ENCODE measurements around the gene MAPKAPK3. TPM values are rescaled to one million over a fixed set of nuclear protein-coding genes. Genes with fewer than 3 reads are reported as not detected.

MAPKAPK3 gene
- total and polyA plus RNA-seq, 2 of the 8 experiments (the other 6 are each of a cell fraction or from before 2014, with no cell fraction given) = 65.4 to 99.8 TPM

GRCh38 chr3:50632450-50632849 lies 15.5 kb downstream of the MAPKAPK3 start:
- no peak overlapping the region for H2AFZ ChIP-seq (ENCODE audit: low read length)
- H3K56ac ChIP-seq (replicated peaks; ENCODE audit: insufficient read length, low read depth, low read length) = no peak overlapping the region
- H2BK12ac ChIP-seq (ENCODE audit: low read depth, low read length) = no peak overlapping the region
- peaks cover 6% of the 10 kb centered on the region; the same call in 1 of the 2 replicates for H3K79me1 ChIP-seq (ENCODE audit: low read depth, low read length)
- FAIRE-seq = no peak
- H3K36me3 ChIP-seq (ENCODE audit: control insufficient read depth in 2 of 4, insufficient read depth in 4 of 4, low read length in 3 of 4) = no peaks in the 10 kb centered on the region
- 0 out of 2 replicates have a peak, but pooled peaks cover 1% of the 10 kb centered on the region for H3K23me2 ChIP-seq (ENCODE audit: low read depth, low read length)
- H4K5ac ChIP-seq (ENCODE audit: insufficient read length, low read depth, low read length) = no peak overlapping the region
- no peaks in the 10 kb centered on the region for H3K9me3 ChIP-seq (ENCODE audit: insufficient read depth in 2 of 2, low read depth in 1 of 2, low read length in 1 of 2)
- H3K79me2 ChIP-seq (ENCODE audit: control insufficient read depth in 1 of 2, insufficient read depth in 2 of 2, low read length in 2 of 2) = peaks cover 0 to 33% of the 10 kb centered on the region in 2 experiments; a peak in 1 of 4 replicates
- no peak for DNase-seq (ENCODE audit: low read depth in 1 of 2, low spot score in 2 of 2)
- H4K20me1 ChIP-seq (replicated peaks in 1 of 2; ENCODE audit: control insufficient read depth in 1 of 2, insufficient read depth in 2 of 2, low read length in 2 of 2) = peaks cover 0 to 14% of the 10 kb centered on the region in 2 experiments
- no peak overlapping the region for H3K23ac ChIP-seq (ENCODE audit: insufficient read length)
- H3K14ac ChIP-seq (ENCODE audit: insufficient read length) = no peak overlapping the region
- peaks cover 4 to 16% (median 8%) of the 10 kb centered on the region in 4 experiments for H3K4me1 ChIP-seq (replicated peaks in 1 of 4; ENCODE audit: control insufficient read depth in 3 of 4, insufficient read depth in 4 of 4, low read length in 3 of 4)
- H3K27me3 ChIP-seq (replicated peaks in 1 of 4; ENCODE audit: control insufficient read depth in 3 of 4, extremely low read depth in 1 of 4, insufficient read depth in 3 of 4, low read length in 3 of 4) = no peaks in the 10 kb centered on the region
- H2BK20ac ChIP-seq (ENCODE audit: low read length) = no peak overlapping the region
- H3K4ac ChIP-seq (replicated peaks; ENCODE audit: insufficient read length, low read depth, low read length) = no peak overlapping the region
- CTCF ChIA-PET (ENCODE audit: partially characterized antibody) = interaction anchor here (0.9 to 63.8 kb wide), 6 partner anchors 11 to 347 kb away, joined by 3 to 1262 read pairs (median 433); partner anchors contain the start of genes C3orf18, CISH, DOCK3 and HEMK1
- no peak overlapping the region for H3K4me2 ChIP-seq (ENCODE audit: insufficient read depth in 1 of 2, low read depth in 2 of 2, low read length in 2 of 2)
- H3K4me3 ChIP-seq (ENCODE audit: extremely low read depth in 1 of 4, insufficient read depth in 2 of 4, low read depth in 3 of 4, low read length in 4 of 4) = no peak overlapping the region
- no peak overlapping the region for H4K8ac ChIP-seq (ENCODE audit: extremely low read depth, insufficient read depth, low read length)
- POLR2A ChIA-PET (ENCODE audit: partially characterized antibody) = interaction anchor here (2.8 kb wide), 1 partner anchor 20 kb away, joined by 9 read pairs; no protein-coding TSS in a partner anchor
- 84% methylated on average over 5 of the region's 5 CpGs; no CpG with 5 or more reads in 1 of the 2 experiments for WGBS, 2 experiments (ENCODE audit: extremely low coverage in 1 of 2, insufficient coverage in 1 of 2, insufficient read length in 1 of 2, insufficient replicate concordance in 2 of 2, low coverage in 1 of 2, low lambda C conversion rate in 2 of 2, missing lambda C conversion rate in 1 of 2)
- no peak overlapping the region for H2BK15ac ChIP-seq (ENCODE audit: low read length)
- H3K27ac ChIP-seq (ENCODE audit: low read depth, low read length) = no peak overlapping the region
- no peak overlapping the region for H4K91ac ChIP-seq (replicated peaks; ENCODE audit: insufficient read length, low read length)
- no peak overlapping the region for H2BK5ac ChIP-seq (ENCODE audit: low read depth, low read length)
- H3K9ac ChIP-seq (replicated peaks in 1 of 4; ENCODE audit: extremely low read depth in 1 of 4, low read depth in 3 of 4, low read length in 3 of 4) = no peak overlapping the region
- H2AK5ac ChIP-seq (ENCODE audit: low read depth, low read length) = no peak overlapping the region
- no peak overlapping the region for H3K18ac ChIP-seq (ENCODE audit: extremely low read depth, low read length)
- H2BK120ac ChIP-seq (replicated peaks; ENCODE audit: low read depth, low read length) = no peak overlapping the region
- TF ChIP-seq HDAC6 (IDR thresholded peaks at IDR 0.05; ENCODE audit: low read depth, low read length) = no peak
- no peak for TF ChIP-seq GTF2F1 (IDR thresholded peaks at IDR 0.05; ENCODE audit: borderline replicate concordance, low read depth, low read length)
- TF ChIP-seq YY1 (IDR thresholded peaks at IDR 0.05; ENCODE audit: low read depth, low read length) = no peak
- TF ChIP-seq SP1 (IDR thresholded peaks at IDR 0.05; ENCODE audit: low read depth, low read length) = no peak
- no peak for TF ChIP-seq ASH2L (IDR thresholded peaks at IDR 0.05; ENCODE audit: low read length)
- no peak for TF ChIP-seq JUN (IDR thresholded peaks at IDR 0.05; ENCODE audit: low read depth, low read length)
- TF ChIP-seq ZNF274 (IDR thresholded peaks at IDR 0.05; ENCODE audit: borderline replicate concordance, extremely low read depth, low read length) = no peak
- TF ChIP-seq RXRA (IDR thresholded peaks at IDR 0.05; ENCODE audit: insufficient read depth, low read depth, low read length) = no peak
- TF ChIP-seq SRF (IDR thresholded peaks at IDR 0.05; ENCODE audit: low read depth, low read length) = no peak
- no peak for TF ChIP-seq EZH2 (IDR thresholded peaks at IDR 0.05; ENCODE audit: low read depth, low read length, severe bottlenecking)
- TF ChIP-seq BRCA1 (IDR thresholded peaks at IDR 0.05; ENCODE audit: low read depth, low read length) = no peak
- TF ChIP-seq TBP (IDR thresholded peaks at IDR 0.05; ENCODE audit: low read depth, low read length) = no peak
- no peak for TF ChIP-seq ATF3 (IDR thresholded peaks at IDR 0.05; ENCODE audit: insufficient read depth, low read depth, low read length)
- TF ChIP-seq CEBPB (IDR thresholded peaks at IDR 0.05; ENCODE audit: low read depth, low read length) = no peak
- TF ChIP-seq MAFK (IDR thresholded peaks at IDR 0.05; ENCODE audit: low read depth, low read length) = no peak
